ENCODE results near the gene RPP25.

Gene RPP25

DNA sequence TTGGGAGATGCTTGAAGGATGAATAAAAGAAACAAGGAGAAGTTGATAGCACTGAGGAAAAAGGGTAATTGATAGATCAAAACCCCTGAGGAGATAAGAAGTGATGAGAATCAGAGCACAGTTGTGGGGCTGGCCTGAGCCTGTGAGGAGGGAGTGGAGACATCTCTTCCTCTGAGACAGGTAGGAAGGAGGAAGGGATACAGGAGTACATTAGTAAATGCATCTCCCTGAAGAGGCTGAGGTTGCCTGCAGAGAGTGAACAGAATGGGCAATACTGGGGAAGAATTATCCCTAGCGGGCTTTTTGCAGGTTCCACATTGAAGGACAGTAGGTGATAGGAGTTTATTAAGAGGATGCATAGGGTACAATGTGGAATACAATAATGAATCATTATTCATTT lies 21.5 kb upstream of the RPP25 start:
- no peak overlapping the region for H3K4me3 ChIP-seq
- DNase-seq (ENCODE audit: low read depth, low spot score): no peak
- no peak overlapping the region for H3K9ac ChIP-seq (ENCODE audit: insufficient read length)
- H3K9me3 ChIP-seq (ENCODE audit: low read depth, low read length): no peaks in the 10 kb centered on the region
- H3K27ac ChIP-seq: no peak overlapping the region
- TF ChIP-seq POLR2AphosphoS5 (IDR thresholded peaks at IDR 0.05; ENCODE audit: borderline replicate concordance, low read depth, low read length): no peak
- no peak for TF ChIP-seq FOXP2 (optimal IDR thresholded peaks at IDR 0.05; ENCODE audit: control extremely low read depth, extremely low read length, insufficient read depth)
- TF ChIP-seq EZH2 (IDR thresholded peaks at IDR 0.05): no peak
- H3K36me3 ChIP-seq (ENCODE audit: insufficient read depth, low read length): no peaks in the 10 kb centered on the region

DNA sequence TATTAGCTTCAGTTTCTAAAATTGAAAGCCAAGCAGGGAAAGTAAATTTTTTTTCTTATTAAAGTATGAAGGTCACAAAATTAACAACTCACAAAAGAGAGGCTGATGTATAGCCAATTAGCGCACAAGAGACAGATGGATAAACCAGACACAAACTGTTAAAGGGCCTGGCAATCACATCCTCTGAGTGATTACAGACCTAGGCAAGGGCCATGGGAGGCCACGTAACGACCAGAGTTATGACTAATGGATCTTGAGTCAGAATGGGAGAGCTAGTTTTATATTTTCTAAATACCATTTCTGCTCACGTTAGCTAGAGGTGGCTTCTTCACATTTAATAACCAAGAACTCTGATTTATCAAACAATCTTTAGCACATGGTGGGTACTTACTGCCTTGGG lies 21.0 kb upstream of the RPP25 start:
- no peaks in the 10 kb centered on the region for H3K9me3 ChIP-seq (ENCODE audit: low read depth, low read length)
- TF ChIP-seq FOXP2 (optimal IDR thresholded peaks at IDR 0.05; ENCODE audit: control extremely low read depth, extremely low read length, insufficient read depth) (no peak), POLR2AphosphoS5 (IDR thresholded peaks at IDR 0.05; ENCODE audit: borderline replicate concordance, low read depth, low read length) (no peak), EZH2 (IDR thresholded peaks at IDR 0.05) (no peak)
- no peak for DNase-seq (ENCODE audit: low read depth, low spot score)

DNA sequence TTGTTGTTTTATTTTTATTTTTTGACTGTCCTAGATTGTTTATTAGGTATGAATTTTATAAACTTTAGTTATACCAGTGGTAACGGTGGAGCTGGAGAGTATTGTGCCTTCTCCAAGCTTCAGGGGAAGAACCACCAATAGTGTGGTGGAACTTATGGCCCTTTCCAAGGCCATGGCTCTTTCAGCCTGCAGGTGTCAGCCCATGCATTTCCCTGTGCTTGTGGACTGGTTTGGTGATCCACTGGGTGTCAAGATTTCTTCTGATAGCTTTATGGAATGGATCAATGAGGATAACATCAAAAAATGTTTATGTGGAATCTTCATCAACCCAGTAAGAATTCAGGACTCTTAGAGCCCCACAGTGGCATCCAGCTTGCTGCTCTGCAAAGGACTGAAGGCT lies 19.6 kb upstream of the RPP25 start:
- no peak for DNase-seq (ENCODE audit: low read depth, low spot score)
- TF ChIP-seq POLR2AphosphoS5 (IDR thresholded peaks at IDR 0.05; ENCODE audit: borderline replicate concordance, low read depth, low read length) (no peak), FOXP2 (optimal IDR thresholded peaks at IDR 0.05; ENCODE audit: control extremely low read depth, extremely low read length, insufficient read depth) (no peak), EZH2 (IDR thresholded peaks at IDR 0.05) (no peak)
- no peak overlapping the region for H3K4me3 ChIP-seq

More for the DNA sequence above, 21.0 kb upstream of the RPP25 start:
- H3K36me3 ChIP-seq (ENCODE audit: insufficient read depth, low read length): no peaks in the 10 kb centered on the region
- no peak overlapping the region for H3K9ac ChIP-seq (ENCODE audit: insufficient read length)
- no peak overlapping the region for H3K4me3 ChIP-seq
- H3K27ac ChIP-seq: no peak overlapping the region

DNA sequence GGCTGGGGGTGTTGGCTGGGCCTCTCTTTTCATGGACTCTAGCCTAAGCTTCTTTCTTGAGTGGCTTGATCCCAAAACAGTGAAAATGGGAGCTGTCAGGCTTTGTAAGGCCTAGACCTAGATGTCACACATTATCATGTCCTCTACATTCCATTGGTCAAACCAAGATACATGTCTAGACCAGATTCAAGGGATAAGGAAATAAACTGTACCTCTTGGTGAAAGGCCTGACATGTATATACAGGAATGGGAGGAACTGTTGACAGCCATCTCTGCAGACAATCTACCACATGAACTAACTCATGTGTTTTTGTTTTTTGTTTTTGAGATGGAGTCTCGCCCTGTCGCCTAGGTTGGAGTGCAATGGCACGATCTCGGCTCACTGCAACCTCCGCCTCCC lies 11.1 kb upstream of the RPP25 start:
- no peaks in the 10 kb centered on the region for H3K36me3 ChIP-seq (ENCODE audit: insufficient read depth, low read length)
- no peak overlapping the region for H3K9ac ChIP-seq (ENCODE audit: insufficient read length)
- TF ChIP-seq FOXP2 (optimal IDR thresholded peaks at IDR 0.05; ENCODE audit: control extremely low read depth, extremely low read length, insufficient read depth): no peak
- no peak for TF ChIP-seq POLR2AphosphoS5 (IDR thresholded peaks at IDR 0.05; ENCODE audit: borderline replicate concordance, low read depth, low read length)
- no peak for TF ChIP-seq EZH2 (IDR thresholded peaks at IDR 0.05)
- H3K4me3 ChIP-seq: no peak overlapping the region
- no peak for DNase-seq (ENCODE audit: low read depth, low spot score)
- H3K27ac ChIP-seq: no peak overlapping the region
- H3K9me3 ChIP-seq (ENCODE audit: low read depth, low read length): no peaks in the 10 kb centered on the region

More for the DNA sequence above, 19.6 kb upstream of the RPP25 start:
- H3K36me3 ChIP-seq (ENCODE audit: insufficient read depth, low read length): no peaks in the 10 kb centered on the region
- H3K9me3 ChIP-seq (ENCODE audit: low read depth, low read length): no peaks in the 10 kb centered on the region
- no peak overlapping the region for H3K9ac ChIP-seq (ENCODE audit: insufficient read length)
- H3K27ac ChIP-seq: no peak overlapping the region

DNA sequence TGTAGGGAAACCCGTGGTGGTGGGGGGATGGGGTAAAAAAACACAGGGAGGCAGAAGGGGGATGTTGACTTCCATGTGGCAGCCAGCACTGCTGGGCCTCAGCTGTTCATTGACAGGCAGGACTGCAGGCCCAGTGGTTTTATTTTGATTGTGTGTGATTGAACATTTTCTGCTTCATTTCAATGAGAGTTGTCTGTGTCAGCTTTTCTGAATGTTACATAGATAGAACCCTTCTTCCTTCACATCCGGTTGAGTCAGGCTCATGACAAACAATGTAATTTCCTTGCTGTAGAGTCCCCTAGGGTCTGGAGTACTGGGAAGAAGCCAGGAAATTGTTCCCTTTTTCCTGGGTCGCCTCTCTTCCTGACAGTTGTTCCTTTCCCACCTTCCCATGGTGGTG lies 8.2 kb upstream of the RPP25 start:
- Histone ChIP-seq H3K9ac (ENCODE audit: insufficient read length) (peak overlapping the region; percentile 23), H3K9me3 (ENCODE audit: low read depth, low read length) (no peaks in the 10 kb centered on the region), H3K36me3 (ENCODE audit: insufficient read depth, low read length) (no peaks in the 10 kb centered on the region), H3K4me3 (peak overlapping the region; percentile 17; the same call in 1 of the 2 replicates), H3K27ac (peak overlapping the region; percentile 86)
- TF ChIP-seq FOXP2 (optimal IDR thresholded peaks at IDR 0.05; ENCODE audit: control extremely low read depth, extremely low read length, insufficient read depth): no peak
- TF ChIP-seq POLR2AphosphoS5 (IDR thresholded peaks at IDR 0.05; ENCODE audit: borderline replicate concordance, low read depth, low read length): peak; percentile 48; the same call in 1 of the 2 replicates
- no peak for DNase-seq (ENCODE audit: low read depth, low spot score)

DNA sequence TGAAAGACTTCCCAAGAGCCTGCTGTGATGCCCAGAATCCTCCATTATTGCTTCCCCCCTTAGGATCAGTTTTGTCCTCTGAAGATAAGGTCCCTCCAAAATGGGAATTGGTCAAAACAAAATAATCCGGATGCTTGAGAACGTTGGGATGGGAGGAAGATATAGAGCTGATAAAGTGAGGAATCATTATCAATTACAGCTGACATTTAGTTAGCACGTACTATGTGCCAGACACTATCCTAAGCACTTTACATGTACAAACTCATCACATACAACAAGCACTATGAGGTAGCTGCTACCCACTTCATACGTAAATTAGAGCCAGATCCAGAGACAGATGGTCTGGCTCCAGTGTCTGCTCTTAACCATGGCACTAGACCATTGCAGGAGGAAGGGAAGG lies 6.6 kb upstream of the RPP25 start:
- H3K27ac ChIP-seq: no peak overlapping the region
- H3K9me3 ChIP-seq (ENCODE audit: low read depth, low read length): no peaks in the 10 kb centered on the region
- no peak for DNase-seq (ENCODE audit: low read depth, low spot score)
- H3K4me3 ChIP-seq: no peak overlapping the region
- no peak overlapping the region for H3K9ac ChIP-seq (ENCODE audit: insufficient read length)
- TF ChIP-seq EZH2 (IDR thresholded peaks at IDR 0.05) (no peak), FOXP2 (optimal IDR thresholded peaks at IDR 0.05; ENCODE audit: control extremely low read depth, extremely low read length, insufficient read depth) (no peak), POLR2AphosphoS5 (IDR thresholded peaks at IDR 0.05; ENCODE audit: borderline replicate concordance, low read depth, low read length) (no peak)
- no peaks in the 10 kb centered on the region for H3K36me3 ChIP-seq (ENCODE audit: insufficient read depth, low read length)

DNA sequence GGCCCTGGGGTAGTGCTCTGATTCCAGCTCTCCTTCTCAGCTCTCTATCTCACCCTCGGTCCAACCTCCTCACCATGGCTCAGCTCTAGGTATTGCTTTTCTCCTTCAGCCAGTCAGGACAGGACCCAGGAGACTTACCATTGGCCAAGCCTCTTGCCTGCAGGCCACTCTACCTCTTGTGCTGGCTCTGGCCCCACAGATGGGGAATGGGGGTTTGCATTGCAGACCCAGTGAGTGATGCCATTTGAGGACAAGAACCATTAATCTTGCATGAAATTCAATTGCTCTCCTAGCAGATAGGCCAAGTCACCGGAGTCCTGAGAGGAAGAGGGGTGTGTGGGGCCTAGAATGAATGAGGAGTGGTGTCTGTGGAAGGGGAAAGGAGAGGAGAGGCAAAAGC lies 6.1 kb upstream of the RPP25 start:
- Histone ChIP-seq H3K36me3 (ENCODE audit: insufficient read depth, low read length) (no peaks in the 10 kb centered on the region), H3K27ac (peak overlapping the region; percentile 88; the same call in 1 of the 2 replicates), H3K4me3 (no peak overlapping the region), H3K9me3 (ENCODE audit: low read depth, low read length) (no peaks in the 10 kb centered on the region), H3K9ac (ENCODE audit: insufficient read length) (no peak overlapping the region)
- no peak for DNase-seq (ENCODE audit: low read depth, low spot score)
- TF ChIP-seq EZH2 (IDR thresholded peaks at IDR 0.05): no peak
- TF ChIP-seq POLR2AphosphoS5 (IDR thresholded peaks at IDR 0.05; ENCODE audit: borderline replicate concordance, low read depth, low read length): no peak
- no peak for TF ChIP-seq FOXP2 (optimal IDR thresholded peaks at IDR 0.05; ENCODE audit: control extremely low read depth, extremely low read length, insufficient read depth)

DNA sequence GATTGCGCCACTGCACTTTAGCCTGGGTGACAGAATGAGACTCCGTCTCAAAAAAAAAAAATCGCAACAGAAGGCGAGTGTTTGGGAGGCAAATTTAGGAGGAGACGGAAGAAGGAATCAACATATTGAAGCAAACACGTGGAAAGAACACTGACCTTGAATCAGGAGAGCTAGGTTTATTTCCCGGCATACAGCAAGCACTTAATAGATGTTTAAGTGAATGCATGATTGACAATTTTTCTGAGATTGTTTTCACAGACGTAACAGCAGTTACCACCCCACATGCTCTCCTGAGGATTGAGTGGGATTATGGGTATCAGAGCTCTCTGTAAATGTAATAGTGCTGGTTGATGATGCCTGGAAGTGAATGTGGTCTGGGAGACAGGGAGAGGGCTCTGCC lies 5.6 kb upstream of the RPP25 start:
- Histone ChIP-seq H3K9ac (ENCODE audit: insufficient read length) (no peak overlapping the region), H3K9me3 (ENCODE audit: low read depth, low read length) (no peaks in the 10 kb centered on the region), H3K4me3 (no peak overlapping the region), H3K36me3 (ENCODE audit: insufficient read depth, low read length) (no peaks in the 10 kb centered on the region), H3K27ac (peak overlapping the region; percentile 88; the same call in 1 of the 2 replicates)
- TF ChIP-seq FOXP2 (optimal IDR thresholded peaks at IDR 0.05; ENCODE audit: control extremely low read depth, extremely low read length, insufficient read depth) (no peak), EZH2 (IDR thresholded peaks at IDR 0.05) (no peak), POLR2AphosphoS5 (IDR thresholded peaks at IDR 0.05; ENCODE audit: borderline replicate concordance, low read depth, low read length) (no peak)
- DNase-seq (ENCODE audit: low read depth, low spot score): no peak

DNA sequence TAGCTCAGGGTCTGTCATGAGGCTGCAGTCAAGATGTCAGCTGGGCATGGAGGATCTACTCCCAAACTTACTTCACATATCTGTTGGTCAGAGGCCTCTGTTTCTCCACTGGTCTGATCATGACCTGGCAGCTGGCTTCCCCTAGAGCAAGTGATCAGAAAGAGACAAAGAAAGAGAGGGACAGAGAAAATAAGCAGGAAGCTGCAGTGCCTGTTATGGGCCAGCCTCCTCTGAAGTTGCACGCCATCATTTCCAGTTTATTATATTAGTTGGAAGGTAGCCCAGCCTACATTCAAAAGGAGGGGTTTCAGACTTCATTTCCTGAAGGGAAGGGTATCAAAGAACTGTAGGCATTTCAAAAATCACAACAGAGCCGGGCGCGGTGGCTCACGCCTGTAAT lies 5.0 kb upstream of the RPP25 start:
- Histone ChIP-seq H3K9ac (ENCODE audit: insufficient read length) (no peak overlapping the region), H3K36me3 (ENCODE audit: insufficient read depth, low read length) (no peaks in the 10 kb centered on the region), H3K9me3 (ENCODE audit: low read depth, low read length) (no peaks in the 10 kb centered on the region), H3K4me3 (no peak overlapping the region), H3K27ac (peak overlapping the region; percentile 88)
- TF ChIP-seq POLR2AphosphoS5 (IDR thresholded peaks at IDR 0.05; ENCODE audit: borderline replicate concordance, low read depth, low read length) (no peak), FOXP2 (optimal IDR thresholded peaks at IDR 0.05; ENCODE audit: control extremely low read depth, extremely low read length, insufficient read depth) (no peak), EZH2 (IDR thresholded peaks at IDR 0.05) (no peak)
- DNase-seq (ENCODE audit: low read depth, low spot score): no peak

Measured in SK-N-MC (cell line).